GM12801 (cell line): Measurements from ENCODE around the gene PPP3CA.

ENCODE experiments used
- TF ChIP-seq, protein P1 (sequence below): IDR thresholded peaks from one replicate; pipeline ENCODE4 v1.5.1; 2011; ENCODE audit warnings: control low read depth; ENCODE audit not compliant: insufficient read length; ENCODE audit errors: extremely low read depth

Gene PPP3CA

DNA sequence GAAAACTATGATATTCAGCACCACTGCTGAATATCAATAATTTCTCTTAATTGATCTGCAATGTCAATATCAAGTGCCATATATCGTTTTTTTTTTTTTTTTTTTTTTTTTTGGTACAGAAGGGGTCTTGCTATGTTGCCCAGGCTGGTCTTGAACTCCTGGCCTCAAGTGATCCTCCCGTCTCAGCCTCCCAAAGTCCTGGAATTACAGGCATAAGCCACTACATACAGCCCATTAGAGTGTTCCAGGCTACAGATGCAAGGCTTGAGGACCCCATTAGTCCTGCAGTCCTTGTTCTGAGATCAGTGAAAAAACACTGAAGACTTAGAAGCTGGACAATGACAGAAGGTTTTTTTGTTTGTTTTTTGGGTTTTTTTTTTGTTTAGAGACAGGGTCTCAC lies 48.3 kb downstream of the PPP3CA start:
- TF ChIP-seq, protein P1, sequence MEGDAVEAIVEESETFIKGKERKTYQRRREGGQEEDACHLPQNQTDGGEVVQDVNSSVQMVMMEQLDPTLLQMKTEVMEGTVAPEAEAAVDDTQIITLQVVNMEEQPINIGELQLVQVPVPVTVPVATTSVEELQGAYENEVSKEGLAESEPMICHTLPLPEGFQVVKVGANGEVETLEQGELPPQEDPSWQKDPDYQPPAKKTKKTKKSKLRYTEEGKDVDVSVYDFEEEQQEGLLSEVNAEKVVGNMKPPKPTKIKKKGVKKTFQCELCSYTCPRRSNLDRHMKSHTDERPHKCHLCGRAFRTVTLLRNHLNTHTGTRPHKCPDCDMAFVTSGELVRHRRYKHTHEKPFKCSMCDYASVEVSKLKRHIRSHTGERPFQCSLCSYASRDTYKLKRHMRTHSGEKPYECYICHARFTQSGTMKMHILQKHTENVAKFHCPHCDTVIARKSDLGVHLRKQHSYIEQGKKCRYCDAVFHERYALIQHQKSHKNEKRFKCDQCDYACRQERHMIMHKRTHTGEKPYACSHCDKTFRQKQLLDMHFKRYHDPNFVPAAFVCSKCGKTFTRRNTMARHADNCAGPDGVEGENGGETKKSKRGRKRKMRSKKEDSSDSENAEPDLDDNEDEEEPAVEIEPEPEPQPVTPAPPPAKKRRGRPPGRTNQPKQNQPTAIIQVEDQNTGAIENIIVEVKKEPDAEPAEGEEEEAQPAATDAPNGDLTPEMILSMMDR = no peak

DNA sequence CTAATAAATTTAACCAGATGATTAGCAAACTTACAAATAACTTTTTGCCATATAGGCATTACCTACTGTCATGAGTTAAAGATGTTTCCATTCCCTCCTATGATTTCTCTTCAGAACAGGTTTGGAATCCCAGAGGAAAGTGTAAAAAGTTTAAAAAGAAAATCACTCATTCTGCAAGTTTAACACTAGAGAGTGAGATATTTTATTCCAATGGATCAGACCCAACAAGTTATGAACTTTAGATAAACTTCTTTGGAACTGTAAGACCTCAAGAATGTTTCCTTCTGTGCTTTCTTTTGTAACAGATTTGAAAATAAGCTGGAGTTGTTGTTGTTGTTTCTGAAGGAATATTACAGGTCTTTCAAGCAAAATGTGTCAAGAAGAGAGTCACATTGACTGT lies 51.6 kb downstream of the PPP3CA start:
- TF ChIP-seq, protein P1 = no peak

DNA sequence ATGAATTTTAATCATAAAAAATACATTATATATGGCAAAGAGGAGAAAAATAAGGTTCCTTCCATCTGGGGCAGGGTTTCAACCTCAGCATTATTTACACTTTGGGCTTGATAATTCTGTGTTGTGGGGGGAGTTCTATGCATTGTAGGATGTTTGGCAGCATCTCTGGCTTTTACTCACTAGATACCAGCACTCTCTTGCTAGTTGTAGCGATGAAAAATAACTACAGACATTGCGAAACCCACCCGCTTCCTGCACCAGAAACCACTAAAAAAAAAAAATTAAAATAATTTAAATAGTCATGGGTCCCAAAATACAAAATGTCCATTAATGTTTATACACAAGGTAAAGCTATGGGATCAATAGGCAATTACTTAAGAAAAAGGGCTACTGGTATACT lies 52.7 kb downstream of the PPP3CA start:
- TF ChIP-seq, protein P1 = no peak

DNA sequence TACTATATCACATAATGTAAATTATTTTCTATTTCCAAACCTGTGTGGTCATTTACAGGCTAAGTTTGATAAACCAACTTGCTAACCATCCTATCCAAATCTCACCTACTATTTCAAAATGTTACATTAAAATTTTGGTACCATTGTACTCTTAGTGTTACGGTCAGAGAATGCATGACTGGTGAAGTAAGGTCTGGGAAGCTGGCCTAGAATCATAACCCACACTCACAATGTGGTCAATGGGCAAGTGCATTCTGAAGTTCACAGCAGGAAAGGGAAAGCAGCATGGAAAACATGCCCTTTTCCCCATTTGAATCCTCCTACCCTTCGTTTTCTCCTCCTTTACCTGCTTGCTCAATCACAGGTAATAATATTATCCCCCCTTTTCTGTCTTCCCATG lies 54.4 kb downstream of the PPP3CA start:
- TF ChIP-seq, protein P1 = no peak

DNA sequence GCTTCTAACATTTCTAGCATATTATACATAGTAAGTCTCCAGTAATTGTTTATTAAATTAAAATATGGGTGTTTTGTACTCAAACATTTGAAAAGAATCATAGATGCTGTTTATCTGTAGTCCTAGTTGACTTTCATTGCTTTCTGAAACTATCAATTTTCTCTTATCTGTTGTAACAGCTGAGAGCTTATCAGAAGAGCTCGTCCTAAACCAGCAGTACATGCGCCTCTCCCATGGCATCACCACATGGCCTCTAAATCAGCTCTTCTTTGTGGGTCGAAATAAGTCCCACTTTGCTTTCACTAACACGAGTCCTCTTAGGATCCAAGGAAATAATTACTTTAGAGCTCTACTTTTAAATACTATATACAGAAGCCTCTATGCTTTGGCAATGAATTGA lies 55.1 kb downstream of the PPP3CA start:
- TF ChIP-seq, protein P1 = no peak

DNA sequence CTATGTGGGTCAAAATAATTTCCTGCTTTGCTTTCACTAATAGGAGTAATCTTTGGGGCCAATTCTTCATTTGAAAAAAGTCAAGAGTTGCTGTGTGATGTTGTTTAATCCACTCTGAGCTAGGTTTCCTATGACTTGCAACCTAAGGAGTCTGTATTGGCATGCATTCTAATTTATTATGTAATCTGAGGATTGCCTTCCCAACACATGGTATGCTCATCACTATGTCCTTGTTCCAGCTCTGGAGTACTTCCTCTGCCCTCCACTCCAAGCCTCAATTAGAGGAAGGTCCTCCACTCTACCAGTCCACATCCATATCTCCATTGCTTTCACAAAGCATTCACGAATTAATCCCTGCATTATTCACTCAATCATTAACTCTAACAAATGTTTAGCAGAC lies 56.1 kb downstream of the PPP3CA start:
- TF ChIP-seq, protein P1 = no peak

DNA sequence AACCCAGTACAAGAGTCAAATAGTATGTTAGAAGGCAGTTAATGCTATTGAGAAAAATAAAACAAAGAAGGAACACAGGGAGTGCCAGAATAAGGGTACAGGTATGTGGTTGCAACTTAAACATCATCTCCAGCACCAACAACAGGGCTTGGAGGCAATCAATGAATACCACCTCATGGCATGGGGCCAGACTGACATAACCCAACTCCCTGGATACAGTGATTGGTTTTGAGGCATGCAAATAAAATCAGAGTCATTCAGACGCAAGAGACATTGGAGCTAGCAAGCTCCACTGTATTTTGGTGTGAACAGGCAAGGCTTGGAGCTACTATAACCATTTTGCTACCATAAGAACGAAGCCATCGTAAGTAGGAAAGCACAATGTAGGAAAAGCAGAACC lies 56.7 kb downstream of the PPP3CA start:
- TF ChIP-seq, protein P1 = no peak

DNA sequence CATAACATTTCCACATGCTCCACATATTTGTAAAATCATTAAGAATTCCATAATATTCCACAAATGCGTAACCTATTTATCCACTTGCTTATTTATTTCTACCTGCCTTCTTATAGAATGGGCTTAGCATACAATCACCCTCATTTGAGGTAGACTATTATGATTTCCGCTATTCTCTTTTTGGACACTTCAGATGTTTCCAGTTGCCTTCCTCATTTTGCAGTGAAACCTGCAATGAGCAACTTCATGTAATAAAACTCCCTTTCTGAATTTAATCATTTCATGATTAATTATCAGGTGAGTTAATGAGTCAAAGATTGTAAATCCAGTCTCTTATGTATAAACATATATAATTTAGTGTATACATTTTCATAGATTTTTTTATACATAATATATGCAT lies 58.0 kb downstream of the PPP3CA start:
- TF ChIP-seq, protein P1 = no peak
